HS-5 (cell line): Measurements from ENCODE around the gene TAS2R1.
"Not testable (repeated sequence)": the region's sequence is repeated elsewhere in the genome, so short reads cannot be mapped to it uniquely, and the experiment has no call there.

Experiments
- DNase-seq: peaks from one replicate; pipeline ENCODE4 v3.0.0-alpha.2; 2012; ENCODE audit warnings: low read depth

The TAS2R1 gene

DNA sequence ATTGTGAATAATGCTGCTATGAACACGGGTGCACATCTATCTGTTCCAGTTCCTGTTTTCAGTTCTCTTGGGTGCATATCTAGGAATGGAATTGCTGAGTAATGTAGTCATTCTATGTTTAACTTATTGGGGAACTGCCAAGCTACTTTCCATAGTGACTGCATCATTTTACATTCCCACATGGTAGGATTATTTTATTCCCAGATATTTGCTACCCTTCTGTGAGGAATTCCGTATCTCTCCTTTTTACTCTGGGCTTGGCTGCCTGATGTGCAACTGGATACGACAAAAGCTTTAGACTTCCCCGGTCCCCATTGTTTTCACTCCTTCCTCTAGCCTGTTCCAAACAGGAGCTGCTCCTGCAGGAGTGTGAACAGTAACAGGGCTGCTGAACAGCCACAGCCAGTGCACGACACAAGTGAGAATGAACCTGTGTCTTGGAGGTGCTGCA, 7.2 kb downstream of the TAS2R1 start:
- peak; percentile 89 for DNase-seq

DNA sequence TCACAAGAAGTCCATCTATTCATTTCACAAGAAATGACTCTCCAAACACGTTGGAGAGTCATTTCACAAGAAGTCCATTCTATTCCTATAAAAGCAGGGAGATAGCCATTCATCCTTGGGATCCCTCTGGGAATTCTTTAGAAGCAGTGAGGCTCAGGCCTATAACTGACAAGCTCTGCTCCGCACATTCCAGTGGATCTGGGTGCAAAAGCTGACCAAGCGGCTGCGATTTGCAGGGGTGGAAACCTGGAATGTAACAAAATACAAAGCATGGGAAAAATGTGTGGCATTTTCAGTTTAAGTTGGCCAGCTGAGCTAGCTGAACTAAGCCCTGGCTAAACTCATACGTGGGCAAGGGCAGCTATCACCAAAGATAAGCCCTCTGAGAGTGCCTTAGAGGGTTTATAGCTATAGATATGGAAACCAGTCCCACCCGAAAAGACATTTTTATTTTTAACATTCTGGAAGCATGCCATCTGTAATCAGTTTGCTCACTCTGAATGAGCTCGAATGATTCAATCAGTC, 8.7 kb downstream of the TAS2R1 start:
- no peak for DNase-seq

DNA sequence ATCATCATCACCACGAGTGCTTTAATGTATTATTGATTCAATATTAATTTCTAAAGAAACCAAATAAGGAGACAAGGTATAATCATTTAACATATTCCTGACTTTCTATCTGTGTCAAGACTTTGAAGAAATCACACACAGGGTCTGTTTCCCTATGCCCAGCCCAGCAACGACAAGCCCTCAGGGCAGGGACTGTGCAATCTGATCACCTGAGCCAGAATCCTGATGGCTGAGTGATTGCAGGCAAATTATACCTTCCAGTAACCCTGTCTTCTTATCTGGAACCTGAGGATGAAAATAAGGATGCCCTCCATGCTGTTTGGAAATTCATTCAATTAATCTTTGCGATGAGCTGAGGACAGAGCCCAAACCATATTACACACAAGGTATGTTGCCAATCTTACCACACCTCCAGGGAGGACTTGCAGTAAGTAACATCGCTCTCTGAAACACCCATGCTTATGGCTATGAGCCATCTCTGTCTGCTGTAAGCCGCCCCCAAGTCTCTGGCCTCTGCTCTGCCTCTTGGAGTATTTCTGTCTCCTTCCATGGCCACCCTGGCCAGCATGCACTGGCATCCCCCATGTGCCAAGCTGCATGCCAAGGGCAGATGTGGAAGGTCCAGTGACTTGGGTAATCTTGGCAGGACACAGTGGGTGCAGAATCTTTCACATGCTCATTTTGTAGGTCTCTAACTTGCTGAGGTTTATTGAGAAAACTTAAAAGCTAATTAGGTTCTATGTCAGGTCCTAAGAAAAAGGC, 10.6 kb downstream of the TAS2R1 start:
- DNase-seq, result no peak

DNA sequence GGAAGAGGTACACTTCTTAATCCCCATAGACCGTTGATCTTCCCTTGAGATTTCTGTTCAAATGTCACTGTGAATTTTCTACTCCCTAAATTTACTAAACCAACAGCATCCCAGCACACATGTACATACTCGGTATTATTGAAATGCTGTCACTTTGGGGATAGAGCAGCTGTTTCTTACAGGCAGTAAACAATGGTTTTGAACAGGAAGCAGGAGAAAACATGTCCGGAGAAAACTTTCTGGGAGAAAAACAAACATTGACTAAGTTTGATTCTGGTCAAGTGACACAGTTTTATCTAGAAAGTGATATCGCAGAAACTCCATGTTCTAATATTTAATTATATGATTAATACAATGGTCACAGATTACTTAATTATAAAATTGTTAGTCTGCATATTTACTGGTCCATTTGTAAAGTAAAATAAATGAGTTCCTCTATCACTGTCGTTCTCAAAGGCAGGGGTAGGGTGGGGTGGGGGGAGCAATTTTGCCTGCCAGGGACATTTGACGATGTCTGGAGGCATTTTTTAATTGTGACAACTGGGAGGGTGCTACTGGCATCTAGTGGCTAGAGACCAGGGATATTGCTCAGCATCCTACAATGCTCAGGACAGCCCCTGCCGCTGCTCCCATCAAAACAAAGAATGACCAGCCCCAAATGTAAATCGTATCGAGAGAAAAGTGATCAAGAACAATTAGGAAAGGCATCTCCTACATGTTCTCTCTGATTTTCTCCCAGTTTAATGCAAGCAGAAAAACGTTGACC, 12.2 kb downstream of the TAS2R1 start:
- no peak for DNase-seq

DNA sequence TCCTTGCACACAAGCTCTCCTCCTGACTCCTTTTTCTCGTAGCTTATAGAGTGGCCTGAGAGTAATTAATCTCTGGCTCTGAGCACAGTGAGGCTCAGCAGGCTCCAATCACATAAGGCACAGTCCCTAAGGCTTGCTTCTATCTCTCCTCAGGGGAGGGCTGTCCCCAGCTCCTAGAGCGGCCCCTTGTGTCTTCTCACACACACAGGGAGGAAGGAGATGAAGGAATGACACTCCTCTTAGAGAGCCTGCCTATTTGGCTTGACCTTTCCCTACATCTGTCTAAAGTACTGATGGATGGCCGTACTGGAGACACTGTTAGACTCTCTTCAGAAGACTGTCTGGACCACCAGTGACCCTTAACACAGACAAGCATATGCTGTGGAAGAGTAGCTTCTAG, 12.9 kb downstream of the TAS2R1 start:
- DNase-seq, result no peak

DNA sequence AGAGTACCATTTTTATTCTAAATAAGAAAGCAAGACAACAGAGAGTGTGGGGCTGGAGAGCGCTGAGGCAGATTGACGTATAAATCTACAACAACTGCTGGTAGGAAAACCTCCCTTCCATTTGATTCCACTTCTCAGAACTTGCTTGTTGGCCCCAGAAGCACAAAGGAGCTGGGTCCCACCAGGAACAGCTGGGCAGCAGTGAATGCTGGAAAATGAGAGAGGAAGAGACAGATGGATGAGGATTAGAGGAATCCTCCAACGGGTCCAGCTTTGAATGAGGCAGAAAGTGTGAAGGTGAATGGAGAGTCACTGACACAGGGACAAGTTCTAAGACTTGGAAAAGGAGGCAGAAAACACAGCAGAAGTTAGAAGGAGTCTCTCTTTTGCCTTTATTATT, 14.8 kb downstream of the TAS2R1 start:
- DNase-seq, result no peak

DNA sequence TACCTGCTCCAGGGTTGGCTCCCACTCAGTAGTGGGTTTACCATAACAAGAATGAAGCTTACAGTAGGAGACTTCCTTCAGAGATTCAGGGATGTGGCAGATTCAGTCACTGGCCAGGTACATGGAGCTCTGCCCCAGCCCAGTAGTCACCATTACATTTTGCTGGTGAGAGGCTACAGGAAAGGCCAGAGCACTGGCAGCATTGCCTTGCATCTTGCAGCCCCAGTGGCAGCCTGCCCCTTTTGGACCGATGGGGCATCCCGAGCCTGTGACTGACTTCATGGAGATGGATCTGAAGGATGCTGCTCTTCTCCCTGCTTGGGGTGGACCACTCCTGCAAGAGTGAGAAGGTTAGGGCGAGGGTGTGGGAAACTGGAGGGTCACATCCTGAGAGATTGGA, 16.8 kb downstream of the TAS2R1 start:
- DNase-seq, result no peak

DNA sequence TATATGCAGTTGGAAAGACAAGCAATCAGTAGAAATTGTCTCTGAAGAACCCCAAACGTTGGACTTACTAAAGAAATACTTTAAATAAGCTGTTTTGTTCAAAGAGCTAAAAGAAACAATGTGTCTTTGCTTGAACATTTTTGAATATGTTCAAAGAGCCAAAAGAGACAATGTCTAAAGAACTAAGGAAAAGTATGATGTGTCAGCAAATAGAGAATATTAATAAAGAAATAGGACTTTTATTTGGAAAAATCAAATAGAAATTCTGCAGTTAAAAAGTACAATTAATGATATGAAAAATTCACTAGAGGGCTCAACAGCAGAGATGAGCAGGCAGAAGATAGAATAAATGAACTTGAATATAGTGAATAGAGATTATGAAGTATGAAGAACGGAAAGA, 19.2 kb downstream of the TAS2R1 start:
- DNase-seq, result no peak

DNA sequence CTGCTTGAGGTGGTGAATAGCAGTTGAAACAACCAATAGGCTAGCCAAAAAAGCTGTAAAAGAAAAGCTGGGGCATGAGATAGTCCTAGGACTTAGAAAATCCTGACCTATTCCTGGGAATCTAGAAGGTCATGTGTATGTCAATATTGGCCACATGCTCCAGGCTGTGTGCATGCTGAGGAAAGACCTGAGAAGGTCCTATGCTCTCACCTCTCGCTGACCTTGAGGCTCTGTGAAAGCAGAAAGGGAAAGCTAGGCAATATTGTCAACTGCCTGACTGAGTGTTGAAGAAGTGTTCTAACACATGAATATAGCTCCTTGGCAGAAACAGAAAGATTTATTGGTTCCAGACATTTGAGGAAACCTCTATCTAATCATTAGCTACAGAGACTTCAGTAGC, 19.8 kb downstream of the TAS2R1 start:
- DNase-seq, result no peak

DNA sequence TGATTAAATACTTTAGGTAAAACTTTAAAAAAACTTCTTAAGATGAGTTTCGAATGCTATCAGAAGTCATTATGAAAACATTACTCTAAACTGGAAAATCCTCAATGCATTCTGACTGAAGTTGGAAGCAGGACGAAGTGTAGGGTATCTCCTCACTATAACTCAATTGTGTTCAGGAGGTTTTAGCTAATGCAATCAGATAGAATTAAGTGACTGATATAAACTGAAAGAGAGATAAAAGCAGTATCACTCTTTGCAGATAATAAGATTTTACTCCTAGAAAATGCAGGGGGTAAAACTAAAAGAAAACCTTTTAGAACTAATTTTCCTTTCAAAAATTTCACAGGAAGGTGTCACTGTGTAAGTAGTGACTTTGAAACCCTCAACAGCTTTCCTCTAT, 22.1 kb downstream of the TAS2R1 start:
- no peak for DNase-seq

DNA sequence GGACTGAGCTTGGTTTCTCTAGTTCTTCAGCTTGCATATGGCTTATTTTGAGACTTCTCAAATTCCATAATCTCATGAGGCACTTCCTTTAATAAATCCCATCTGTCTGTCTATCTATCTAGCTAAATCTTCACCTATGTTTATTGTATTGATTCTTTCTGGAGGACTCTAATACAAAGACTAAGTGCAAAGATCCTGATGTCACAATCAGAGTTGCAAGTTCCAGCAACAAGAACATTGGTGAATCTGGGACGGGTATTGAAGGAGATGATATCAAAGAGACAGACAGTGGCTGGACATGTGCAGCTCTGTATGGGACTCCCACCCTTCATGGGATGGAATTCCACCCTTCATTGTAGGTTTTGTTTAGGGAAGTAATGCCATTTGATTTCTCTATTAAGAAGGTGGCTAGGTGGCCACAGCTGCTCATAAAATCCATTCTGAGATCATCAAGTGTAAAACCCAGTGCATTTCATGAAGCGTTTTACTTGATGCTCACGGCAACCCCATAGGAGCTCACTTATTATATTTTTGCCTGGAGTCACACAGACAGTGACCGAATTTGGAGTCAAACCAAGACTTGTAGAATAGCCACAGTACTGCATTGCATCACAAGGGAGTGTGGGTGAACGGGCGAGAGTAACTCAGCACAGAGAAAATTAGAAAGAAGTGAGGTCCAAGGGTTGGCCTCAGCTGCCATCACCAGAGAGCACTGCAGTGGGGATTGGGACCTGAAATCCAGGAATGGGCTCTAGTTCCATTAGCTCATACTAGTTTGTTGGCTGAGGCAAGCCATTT, 24.9 kb downstream of the TAS2R1 start:
- no peak for DNase-seq

DNA sequence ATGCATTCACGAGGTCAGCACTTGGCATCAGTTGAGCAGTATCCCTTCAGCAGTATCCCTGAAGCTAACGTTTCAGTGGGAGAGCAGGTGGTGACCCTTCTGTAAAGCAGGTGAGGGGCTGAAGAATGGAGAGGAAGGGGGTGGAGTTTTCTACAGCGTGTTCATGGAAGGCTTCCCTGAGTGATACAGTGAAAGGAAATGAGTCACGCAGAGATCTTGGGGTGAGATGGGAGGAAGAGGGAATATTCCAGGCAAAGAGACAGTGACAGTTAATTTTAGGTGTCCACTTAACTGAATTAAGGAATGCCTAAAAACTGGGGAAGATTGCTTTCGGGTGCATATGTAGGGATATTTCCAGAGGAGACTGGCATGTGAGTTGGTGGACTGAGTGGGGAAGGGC, 25.7 kb downstream of the TAS2R1 start:
- DNase-seq, result no peak

DNA sequence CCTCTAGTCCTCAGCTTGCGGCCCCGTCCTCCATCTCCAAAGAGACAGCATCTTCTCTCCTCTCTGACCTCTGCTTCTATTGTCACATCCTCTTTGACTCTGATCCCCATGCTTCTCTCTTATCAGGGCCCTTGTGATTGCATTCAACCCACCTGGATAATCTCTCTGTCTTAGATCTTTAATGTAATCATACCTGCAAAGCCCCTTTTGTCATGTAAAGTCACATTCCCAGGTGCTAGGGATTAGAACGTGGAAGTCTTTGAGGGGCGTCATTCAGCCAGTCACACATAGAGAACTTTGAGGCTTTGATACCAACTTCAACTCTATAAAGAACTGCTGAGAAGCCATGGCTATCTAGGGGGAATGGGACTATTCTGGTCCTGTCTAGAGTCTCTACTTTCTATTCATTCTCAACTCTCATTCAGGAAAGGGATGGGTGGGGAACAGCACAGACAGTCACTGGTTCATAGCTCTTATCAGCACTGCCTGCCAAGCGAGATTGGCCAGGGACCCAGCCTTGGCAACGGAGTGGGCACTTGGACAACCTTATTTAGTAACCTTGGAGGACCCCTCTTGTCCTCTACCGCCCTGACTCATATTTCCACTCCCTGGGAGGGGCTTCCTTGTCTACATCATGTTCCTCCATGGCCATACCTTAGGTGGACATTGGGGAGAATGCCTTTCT, 29.0 kb downstream of the TAS2R1 start:
- no peak for DNase-seq

DNA sequence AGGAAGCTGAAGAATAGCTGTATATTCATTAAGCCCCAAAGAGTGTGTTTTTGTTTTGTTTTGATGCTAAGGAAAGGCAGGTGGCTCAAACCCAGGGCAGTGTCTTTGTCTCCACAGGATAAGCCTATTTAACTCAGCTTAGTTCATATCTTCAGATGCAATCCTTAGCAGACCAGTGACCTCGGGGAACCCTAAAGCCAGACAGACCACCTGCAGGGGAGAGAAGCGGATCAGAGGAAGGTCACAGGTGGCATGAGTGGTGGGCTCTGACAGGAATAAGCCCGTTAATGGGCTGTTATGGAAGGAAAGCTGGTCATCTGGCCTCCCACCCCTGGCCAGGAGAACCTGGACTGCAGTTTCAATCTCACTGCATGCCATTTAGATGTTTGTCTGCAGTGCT, 30.8 kb downstream of the TAS2R1 start:
- DNase-seq, result no peak

DNA sequence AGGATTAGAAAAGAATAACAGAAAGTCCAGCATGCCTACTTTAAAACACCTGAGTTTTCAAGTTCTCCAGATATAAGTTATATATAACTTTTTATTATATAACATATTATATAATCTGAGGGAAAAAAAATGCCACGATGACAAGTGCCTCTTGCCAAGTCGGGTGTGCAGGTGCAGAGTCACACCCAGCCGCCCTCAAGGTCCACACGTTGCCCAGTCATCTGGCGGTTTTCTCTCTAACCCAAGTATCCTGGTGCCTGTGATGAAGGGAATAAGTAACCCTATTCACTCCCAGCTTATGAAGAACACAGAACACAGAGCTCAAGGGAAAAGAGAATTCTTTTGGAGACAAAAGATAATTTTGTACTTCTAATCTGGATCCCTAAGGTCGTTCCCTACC, 31.8 kb downstream of the TAS2R1 start:
- not testable (repeated sequence) for DNase-seq

DNA sequence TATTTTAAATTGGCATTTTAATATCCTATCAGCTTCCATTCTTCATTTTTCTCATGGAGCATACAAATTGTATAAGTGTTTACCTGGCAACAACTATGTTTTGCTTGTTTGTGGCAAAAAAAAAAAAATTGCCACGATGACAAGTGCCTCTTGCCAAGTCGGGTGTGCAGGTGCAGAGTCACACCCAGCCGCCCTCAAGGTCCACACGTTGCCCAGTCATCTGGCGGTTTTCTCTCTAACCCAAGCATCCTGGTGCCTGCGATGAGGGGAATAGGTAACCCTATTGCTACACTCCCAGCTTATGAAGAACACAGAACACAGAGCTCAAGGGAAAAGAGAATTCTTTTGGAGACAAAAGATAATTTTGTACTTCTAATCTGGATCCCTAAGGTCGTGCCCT, 32.8 kb downstream of the TAS2R1 start:
- not testable (repeated sequence) for DNase-seq

DNA sequence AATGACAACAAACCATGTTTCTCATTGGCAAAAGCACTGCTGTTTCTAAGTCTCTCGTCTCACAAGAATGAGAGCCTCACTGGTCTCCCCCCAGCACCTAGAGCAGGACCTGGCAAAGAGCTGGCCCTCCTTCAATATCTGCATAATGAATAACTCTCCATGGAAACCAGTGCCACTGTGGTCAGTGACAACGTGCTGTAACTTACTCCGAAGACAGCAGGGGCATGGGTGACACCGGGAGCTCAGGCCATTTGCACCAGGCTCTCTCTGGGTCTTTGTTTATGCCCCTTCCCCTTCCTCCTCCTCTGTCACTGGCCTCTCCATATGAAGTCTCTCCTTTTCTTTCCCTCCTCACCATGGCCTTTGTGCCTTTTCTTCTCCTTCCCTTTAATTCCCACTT, 33.3 kb downstream of the TAS2R1 start:
- no peak for DNase-seq

DNA sequence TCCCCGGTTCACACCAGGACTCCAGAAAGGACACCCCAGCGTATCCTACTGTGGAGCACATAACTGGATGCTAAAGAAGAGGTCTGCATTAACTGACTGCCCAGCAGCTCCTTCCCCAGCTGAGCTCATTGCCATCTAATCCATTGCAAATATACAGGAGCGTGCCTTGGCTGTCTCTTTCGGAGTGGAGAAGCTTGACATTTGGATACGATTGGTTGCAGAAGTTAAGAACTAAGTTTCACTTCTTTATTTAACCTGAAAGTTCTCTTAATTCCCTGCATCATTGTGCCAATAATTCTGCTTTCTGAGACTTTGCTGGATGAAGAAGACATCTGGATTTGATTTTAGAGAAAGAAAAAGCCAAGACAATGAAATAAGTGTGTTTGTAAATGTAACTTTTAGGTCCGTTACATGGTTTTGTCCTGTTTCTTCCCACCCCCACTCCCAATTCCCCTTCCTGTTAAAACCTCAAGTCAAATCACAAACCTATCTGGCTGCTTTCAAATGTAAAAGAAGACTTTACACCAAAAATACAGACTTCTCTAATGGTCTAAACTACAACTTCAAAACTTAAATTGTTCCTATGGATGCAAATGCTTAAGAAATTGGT, 33.9 kb downstream of the TAS2R1 start:
- DNase-seq, result no peak

DNA sequence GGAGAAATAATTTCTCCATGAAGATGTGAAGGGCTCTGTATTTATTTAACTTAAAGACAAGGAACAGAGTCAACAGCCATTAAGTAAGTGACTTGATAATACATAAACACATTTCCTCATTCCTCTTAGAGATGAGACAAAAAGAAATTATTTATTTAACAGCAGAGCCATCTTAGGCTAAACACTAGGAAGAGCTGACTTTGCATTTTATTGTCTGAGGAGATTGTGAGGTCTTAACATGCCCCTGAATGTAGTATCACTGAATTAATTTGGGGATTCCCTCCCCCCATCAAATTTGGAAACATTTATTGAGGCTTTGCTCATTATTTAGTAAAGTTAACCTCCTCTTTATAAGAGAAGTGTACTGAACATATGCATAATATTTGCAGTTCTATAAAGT, 35.2 kb downstream of the TAS2R1 start:
- DNase-seq, result no peak

DNA sequence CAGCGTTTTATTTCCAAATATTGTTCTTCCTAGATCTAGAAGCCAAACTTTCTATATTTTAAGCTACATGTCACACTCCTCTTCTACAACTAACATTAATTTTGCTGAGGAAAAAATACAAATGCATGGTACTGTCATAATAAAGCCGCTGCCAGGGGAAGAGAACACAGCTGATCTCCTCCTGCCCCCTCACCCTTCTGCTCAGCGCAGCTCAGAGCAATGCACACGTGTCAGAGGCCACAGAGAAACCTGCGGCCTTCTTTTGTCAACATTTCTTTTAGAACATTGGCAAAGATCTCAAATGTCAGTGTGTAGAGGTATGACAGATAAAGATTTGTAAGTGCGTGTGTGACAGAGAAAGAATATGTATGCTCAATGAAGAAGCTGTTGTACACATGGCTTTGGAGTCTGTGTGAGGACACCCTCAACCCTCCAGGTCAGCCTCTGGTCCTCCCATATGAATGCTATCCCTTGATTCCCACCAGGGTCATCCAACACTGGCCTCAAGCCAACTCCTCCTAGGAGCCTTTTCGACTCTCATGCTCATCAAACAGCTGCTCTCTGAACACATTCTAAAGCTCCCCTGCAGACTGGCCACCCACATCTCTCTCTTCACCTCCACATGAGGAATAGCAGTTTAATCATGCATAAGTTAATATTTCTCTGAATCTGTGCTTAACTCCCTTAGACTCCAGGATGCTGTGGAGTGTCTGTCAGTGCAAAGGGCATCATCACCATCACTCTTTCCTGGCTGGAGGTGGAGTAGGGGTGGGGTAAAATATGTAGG, 40.9 kb downstream of the TAS2R1 start:
- no peak for DNase-seq

DNA sequence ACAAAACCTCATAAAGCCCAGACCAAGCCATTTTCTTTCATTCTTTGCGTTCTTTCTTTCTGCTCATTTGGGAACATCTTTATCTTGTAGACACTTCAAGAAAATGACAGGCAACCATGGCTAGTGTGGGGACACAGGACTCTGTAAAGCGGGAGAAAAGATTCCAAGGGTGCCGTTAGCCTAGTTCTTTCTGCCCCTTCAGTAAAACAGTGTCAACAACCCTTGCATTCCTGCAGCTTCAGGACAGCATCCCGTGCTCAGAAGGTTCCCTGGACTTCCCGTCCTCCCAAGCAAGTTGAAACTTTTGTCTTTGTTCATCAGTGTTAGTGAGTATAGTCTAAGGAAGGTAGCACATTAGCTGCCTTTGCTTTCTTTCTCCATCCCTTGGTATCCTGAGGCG, 41.9 kb downstream of the TAS2R1 start:
- no peak for DNase-seq
